HEK293 (cell line): ENCODE data around the gene BLVRA.

Experiments used
- GFI1B ChIP-seq: fragments of 450-650 bp; formaldehyde crosslinking; IDR thresholded peaks from 2 replicates; pipeline ENCODE4 v1.5.1; 2016; ENCODE audit warnings: missing biosample characterization, missing genetic modification characterization
- PRDM1 ChIP-seq: fragments of 450-650 bp; formaldehyde crosslinking; IDR thresholded peaks from 2 replicates; pipeline ENCODE4; 2016; ENCODE audit warnings: missing biosample characterization, missing genetic modification characterization
- TCF7L2 ChIP-seq: IDR thresholded peaks from 2 replicates; pipeline ENCODE4 v1.6.1; 2011; ENCODE audit warnings: low read depth, mild to moderate bottlenecking, inconsistent platforms, low read length, moderate library complexity, borderline replicate concordance
- YY1 ChIP-seq: fragments of 450-650 bp; formaldehyde crosslinking; IDR thresholded peaks from 2 replicates; pipeline ENCODE4 v1.5.1; 2018; ENCODE audit warnings: missing biosample characterization, missing genetic modification characterization
- ZBTB10 ChIP-seq: fragments of 450-650 bp; formaldehyde crosslinking; IDR thresholded peaks from 2 replicates; pipeline ENCODE4 v1.5.1; 2016; ENCODE audit warnings: missing biosample characterization, missing genetic modification characterization
- ZEB2 ChIP-seq: fragments of 450-650 bp; formaldehyde crosslinking; IDR thresholded peaks from 2 replicates; pipeline ENCODE4 v1.5.1; 2016; ENCODE audit warnings: missing biosample characterization, missing genetic modification characterization
- ZNF138 ChIP-seq: fragments of 450-650 bp; formaldehyde crosslinking; IDR thresholded peaks from 2 replicates; pipeline ENCODE4 v1.5.1; 2016; ENCODE audit warnings: missing biosample characterization, missing genetic modification characterization, borderline replicate concordance
- ZNF19 ChIP-seq: fragments of 450-650 bp; formaldehyde crosslinking; IDR thresholded peaks from 2 replicates; pipeline ENCODE4; 2016; ENCODE audit warnings: missing biosample characterization, missing genetic modification characterization, low read depth
- ZNF433 ChIP-seq: fragments of 450-650 bp; formaldehyde crosslinking; IDR thresholded peaks from 2 replicates; pipeline ENCODE4 v1.5.1; 2016; ENCODE audit warnings: missing biosample characterization, missing genetic modification characterization, low read depth
- ZNF510 ChIP-seq: fragments of 450-650 bp; formaldehyde crosslinking; IDR thresholded peaks from 2 replicates; pipeline ENCODE4 v1.5.1; 2018; ENCODE audit warnings: mild to moderate bottlenecking, missing genetic modification characterization, missing biosample characterization; ENCODE audit not compliant: insufficient replicate concordance
- ZNF677 ChIP-seq: fragments of 450-650 bp; IDR thresholded peaks from 2 replicates; pipeline ENCODE4 v1.5.0; 2018; ENCODE audit warnings: missing biosample characterization, mild to moderate bottlenecking, missing genetic modification characterization, moderate library complexity
- TF ChIP-seq, protein P1 (sequence below): fragments of 450-650 bp; formaldehyde crosslinking; IDR thresholded peaks from 2 replicates; pipeline ENCODE4 v1.5.1; 2016; ENCODE audit warnings: missing biosample characterization, missing genetic modification characterization
- TF ChIP-seq, protein P2 (sequence below): fragments of 450-650 bp; formaldehyde crosslinking; IDR thresholded peaks from 2 replicates; pipeline ENCODE4 v1.5.1; 2016; ENCODE audit warnings: missing biosample characterization, missing genetic modification characterization

DNA sequence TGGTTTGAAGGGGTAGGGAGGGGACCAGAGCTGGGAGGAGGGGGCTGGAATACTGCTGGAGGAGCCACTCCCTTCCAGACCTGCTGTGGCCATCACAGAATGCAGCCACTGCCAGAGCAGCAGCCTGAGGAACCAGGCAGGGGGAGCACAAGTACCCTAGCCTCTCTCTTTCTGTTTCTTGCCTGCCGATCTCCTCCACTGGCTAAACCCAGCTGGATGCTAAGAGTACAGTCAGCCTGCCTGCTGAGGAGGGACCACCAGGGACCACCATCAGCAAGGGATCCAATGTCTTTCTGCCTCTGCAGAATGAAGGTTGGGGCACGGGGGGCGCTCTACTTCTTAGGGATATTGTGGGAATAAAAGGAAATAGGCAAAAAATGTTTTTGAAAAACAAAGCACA is 4.7 kb downstream of the BLVRA start:
- TF ChIP-seq, protein P1, sequence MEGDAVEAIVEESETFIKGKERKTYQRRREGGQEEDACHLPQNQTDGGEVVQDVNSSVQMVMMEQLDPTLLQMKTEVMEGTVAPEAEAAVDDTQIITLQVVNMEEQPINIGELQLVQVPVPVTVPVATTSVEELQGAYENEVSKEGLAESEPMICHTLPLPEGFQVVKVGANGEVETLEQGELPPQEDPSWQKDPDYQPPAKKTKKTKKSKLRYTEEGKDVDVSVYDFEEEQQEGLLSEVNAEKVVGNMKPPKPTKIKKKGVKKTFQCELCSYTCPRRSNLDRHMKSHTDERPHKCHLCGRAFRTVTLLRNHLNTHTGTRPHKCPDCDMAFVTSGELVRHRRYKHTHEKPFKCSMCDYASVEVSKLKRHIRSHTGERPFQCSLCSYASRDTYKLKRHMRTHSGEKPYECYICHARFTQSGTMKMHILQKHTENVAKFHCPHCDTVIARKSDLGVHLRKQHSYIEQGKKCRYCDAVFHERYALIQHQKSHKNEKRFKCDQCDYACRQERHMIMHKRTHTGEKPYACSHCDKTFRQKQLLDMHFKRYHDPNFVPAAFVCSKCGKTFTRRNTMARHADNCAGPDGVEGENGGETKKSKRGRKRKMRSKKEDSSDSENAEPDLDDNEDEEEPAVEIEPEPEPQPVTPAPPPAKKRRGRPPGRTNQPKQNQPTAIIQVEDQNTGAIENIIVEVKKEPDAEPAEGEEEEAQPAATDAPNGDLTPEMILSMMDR (tag by site-specific recombination), result peak; percentile 55
- no peak for TF ChIP-seq ZNF138 (tag by site-specific recombination)
- no peak for TF ChIP-seq ZNF510
- TF ChIP-seq ZEB2 (tag by site-specific recombination), result no peak
- no peak for TF ChIP-seq ZBTB10
- TF ChIP-seq ZNF677, result no peak
- TF ChIP-seq TCF7L2, result no peak
- TF ChIP-seq ZNF19 (tag by site-specific recombination), result no peak
- no peak for TF ChIP-seq GFI1B (tag by site-specific recombination)
- TF ChIP-seq PRDM1 (tag by site-specific recombination), result no peak
- TF ChIP-seq ZNF433 (tag by site-specific recombination), result no peak
- TF ChIP-seq, protein P2, sequence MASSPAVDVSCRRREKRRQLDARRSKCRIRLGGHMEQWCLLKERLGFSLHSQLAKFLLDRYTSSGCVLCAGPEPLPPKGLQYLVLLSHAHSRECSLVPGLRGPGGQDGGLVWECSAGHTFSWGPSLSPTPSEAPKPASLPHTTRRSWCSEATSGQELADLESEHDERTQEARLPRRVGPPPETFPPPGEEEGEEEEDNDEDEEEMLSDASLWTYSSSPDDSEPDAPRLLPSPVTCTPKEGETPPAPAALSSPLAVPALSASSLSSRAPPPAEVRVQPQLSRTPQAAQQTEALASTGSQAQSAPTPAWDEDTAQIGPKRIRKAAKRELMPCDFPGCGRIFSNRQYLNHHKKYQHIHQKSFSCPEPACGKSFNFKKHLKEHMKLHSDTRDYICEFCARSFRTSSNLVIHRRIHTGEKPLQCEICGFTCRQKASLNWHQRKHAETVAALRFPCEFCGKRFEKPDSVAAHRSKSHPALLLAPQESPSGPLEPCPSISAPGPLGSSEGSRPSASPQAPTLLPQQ (tag by site-specific recombination), result no peak
- TF ChIP-seq YY1, result no peak
